OCI-LY3 (cell line): ENCODE data around the gene DDX27.

Source experiments
- H2AFZ ChIP-seq: fragments of 200-600, 300-600 bp; shearing (Covaris generic); 2 replicates; pipeline ENCODE4 v1.6.0; 2014; ENCODE audit warnings: antibody characterized with exemption, low read depth, low read length
- H3K27ac ChIP-seq: fragments of 200-600, 300-600 bp; sonication (generic); 2 replicates; pipeline ENCODE4 v1.5.1; 2014; ENCODE audit warnings: mild to moderate bottlenecking, low read length, moderate library complexity, mixed read lengths
- H3K27me3 ChIP-seq: fragments of 200-600, 300-600 bp; sonication (generic); 2 replicates; pipeline ENCODE4 v1.6.1; 2014; ENCODE audit warnings: low read depth, low read length, mixed read lengths
- H3K36me3 ChIP-seq: fragments of 200-600, 300-600 bp; sonication (generic); replicated peaks from 2 replicates; pipeline ENCODE3; 2014; ENCODE audit warnings: low read depth, low read length, mixed read lengths
- H3K4me1 ChIP-seq: fragments of 300-600, 200-600 bp; sonication (generic); 2 replicates; pipeline ENCODE4 v1.6.1; 2014; ENCODE audit warnings: low read length, mixed read lengths
- H3K4me2 ChIP-seq: fragments of 200-600, 300-600 bp; sonication (generic); 2 replicates; pipeline ENCODE4 v1.6.1; 2014; ENCODE audit warnings: low read length, mixed read lengths
- H3K4me3 ChIP-seq: fragments of 300-600, 200-600 bp; sonication (generic); 2 replicates; pipeline ENCODE4 v1.5.1; 2014; ENCODE audit warnings: antibody characterized with exemption, mild to moderate bottlenecking, low read length, moderate library complexity
- H3K79me2 ChIP-seq: fragments of 300-600, 200-600 bp; shearing (Covaris generic); 2 replicates; pipeline ENCODE4 v1.6.1; 2014; ENCODE audit warnings: mild to moderate bottlenecking, low read length, mixed read lengths
- H3K9ac ChIP-seq: fragments of 300-600, 200-600 bp; shearing (Covaris generic); 2 replicates; pipeline ENCODE4 v1.6.0; 2014; ENCODE audit warnings: mild to moderate bottlenecking, low read length, moderate library complexity
- H3K9me3 ChIP-seq: fragments of 200-600, 300-600 bp; shearing (Covaris generic); 2 replicates; pipeline ENCODE4 v1.6.1; 2014; ENCODE audit warnings: low read length, mixed read lengths; ENCODE audit not compliant: insufficient read depth
- H4K20me1 ChIP-seq: fragments of 200-600, 300-600 bp; sonication (generic); 2 replicates; pipeline ENCODE4 v1.6.1; 2016; ENCODE audit warnings: low read length, mixed read lengths; ENCODE audit not compliant: insufficient read depth
- CTCF ChIP-seq: fragments of 200-600, 300-600 bp; sonication (generic); IDR thresholded peaks from 2 replicates; pipeline ENCODE4 v1.5.1; 2014; ENCODE audit warnings: antibody characterized with exemption, low read length, low read depth
- EZH2phosphoT487 ChIP-seq: fragments of 200-600 bp; shearing (Covaris generic); IDR thresholded peaks from 2 replicates; pipeline ENCODE4 v1.6.1; 2018; ENCODE audit warnings: antibody characterized with exemption, mixed run types, low read depth

Gene DDX27

GRCh38 chr20:49237531-49237930 lies 18.3 kb downstream of the DDX27 start:
- no peak for TF ChIP-seq EZH2phosphoT487
- TF ChIP-seq CTCF: no peak
- H3K27ac ChIP-seq: no peak overlapping the region
- H2AFZ ChIP-seq: no peak overlapping the region
- no peaks in the 10 kb centered on the region for H4K20me1 ChIP-seq
- H3K4me3 ChIP-seq: no peak overlapping the region
- H3K9me3 ChIP-seq: no peaks in the 10 kb centered on the region
- no peaks in the 10 kb centered on the region for H3K79me2 ChIP-seq
- H3K36me3 ChIP-seq: peaks cover 67% of the 10 kb centered on the region
- H3K27me3 ChIP-seq: no peaks in the 10 kb centered on the region
- H3K9ac ChIP-seq: no peak overlapping the region
- H3K4me2 ChIP-seq: no peak overlapping the region
- no peaks in the 10 kb centered on the region for H3K4me1 ChIP-seq

GRCh38 chr20:49245921-49246740 lies 26.9 kb downstream of the DDX27 start:
- Histone ChIP-seq H3K4me3 (no peak overlapping the region), H3K4me2 (no peak overlapping the region), H3K9me3 (no peaks in the 10 kb centered on the region), H3K4me1 (no peaks in the 10 kb centered on the region), H4K20me1 (no peaks in the 10 kb centered on the region; the same call in 1 of the 2 replicates), H3K79me2 (no peaks in the 10 kb centered on the region), H3K27me3 (no peaks in the 10 kb centered on the region), H3K36me3 (peaks cover 66% of the 10 kb centered on the region), H2AFZ (no peak overlapping the region), H3K27ac (no peak overlapping the region), H3K9ac (no peak overlapping the region)
- TF ChIP-seq EZH2phosphoT487 (no peak), CTCF (peak; percentile 76)

GRCh38 chr20:49247169-49247723 lies 28.0 kb downstream of the DDX27 start:
- H3K4me3 ChIP-seq: no peak overlapping the region
- no peaks in the 10 kb centered on the region for H3K27me3 ChIP-seq
- peaks cover 64% of the 10 kb centered on the region for H3K36me3 ChIP-seq
- no peak for TF ChIP-seq EZH2phosphoT487
- no peak for TF ChIP-seq CTCF
- no peaks in the 10 kb centered on the region for H3K4me1 ChIP-seq
- H2AFZ ChIP-seq: no peak overlapping the region
- no peak overlapping the region for H3K9ac ChIP-seq
- H3K27ac ChIP-seq: no peak overlapping the region
- no peak overlapping the region for H3K4me2 ChIP-seq
- H3K9me3 ChIP-seq: no peaks in the 10 kb centered on the region
- H3K79me2 ChIP-seq: no peaks in the 10 kb centered on the region
- H4K20me1 ChIP-seq: no peaks in the 10 kb centered on the region; the same call in 1 of the 2 replicates

GRCh38 chr20:49247792-49248191 lies 28.6 kb downstream of the DDX27 start:
- Histone ChIP-seq H3K36me3 (peaks cover 66% of the 10 kb centered on the region), H3K9me3 (no peaks in the 10 kb centered on the region), H4K20me1 (no peaks in the 10 kb centered on the region; the same call in 1 of the 2 replicates), H3K9ac (no peak overlapping the region), H3K4me2 (no peak overlapping the region), H3K27ac (no peak overlapping the region), H2AFZ (no peak overlapping the region), H3K27me3 (no peaks in the 10 kb centered on the region), H3K4me3 (no peak overlapping the region), H3K79me2 (no peaks in the 10 kb centered on the region), H3K4me1 (no peaks in the 10 kb centered on the region)
- TF ChIP-seq CTCF (no peak), EZH2phosphoT487 (no peak)
